PFSK-1 (cell line): Measurements from ENCODE around the gene BMAL1.

ENCODE experiments used
- POLR2AphosphoS5 ChIP-seq: IDR thresholded peaks from 2 replicates; pipeline ENCODE4 v1.6.1; 2012; ENCODE audit warnings: low read depth, mild to moderate bottlenecking, control low read depth, low read length, moderate library complexity
- REST ChIP-seq, 2 experiments: IDR thresholded peaks; 2 replicates each; pipeline versions ENCODE4 v1.6.1 to v1.8.0; 2011 to 2012; ENCODE audit warnings: low read depth in 2 of 2, low read length in 2 of 2, control low read depth in 1 of 2, inconsistent platforms in 1 of 2, mild to moderate bottlenecking in 1 of 2, moderate library complexity in 1 of 2; ENCODE audit not compliant: insufficient read depth in 1 of 2

- TF ChIP-seq POLR2AphosphoS5 (no peak), REST (IDR thresholded peaks at IDR 0.05; ENCODE audit: insufficient read depth in 1 of 2, low read depth in 2 of 2, low read length in 2 of 2) (no peak)
Observed at GRCh38 chr11:13320688-13321087, 43.1 kb downstream of the BMAL1 start.
